Panc1 (cell line): Measurements from ENCODE around the gene RASGRP2. TPM values are rescaled to one million over a fixed set of nuclear protein-coding genes. Genes with fewer than 3 reads are reported as not detected.

ENCODE experiments used
- ATAC-seq: fragments of 200-7000 bp; cut with Tn5 transposase; 2 replicates; pipeline ENCODE4 v1.9.1; 2020; ENCODE audit warnings: mild to moderate bottlenecking, moderate library complexity
- BruUV-seq: library from RNA; stranded (reverse); fragments of 400-500 nt; replicated peaks from 2 replicates; lab custom pipeline; 2021; lab: Mats Ljungman, UMichigan
- CTCF ChIA-PET: fragments of 300-600 bp; sonication (Branson Sonifier 250); formaldehyde crosslinking; loops from one replicate; lab custom pipeline; 2022; ENCODE audit warnings: antibody characterized with exemption; lab: Charles Lee
- POLR2A ChIA-PET: fragments of 300-600 bp; sonication (Branson Sonifier 250); formaldehyde crosslinking; loops from one replicate; lab custom pipeline; 2022; ENCODE audit warnings: antibody characterized with exemption; lab: Charles Lee
- DNase-seq: peaks from one replicate; pipeline ENCODE4 v3.0.0-alpha.2; 2010; ENCODE audit warnings: low read depth, low spot score
- H3K27ac ChIP-seq: 2 replicates; pipeline ENCODE4 v1.5.1; 2011; ENCODE audit warnings: mild to moderate bottlenecking, low read length, inconsistent platforms
- H3K27me3 ChIP-seq: fragments of 200-500 bp; sonication (Bioruptor generic); 2 replicates; pipeline ENCODE4 v1.6.0; 2014; ENCODE audit warnings: low read length, inconsistent platforms; ENCODE audit not compliant: control insufficient read depth, insufficient read depth
- H3K36me3 ChIP-seq: fragments of 200-500 bp; sonication (Bioruptor generic); 2 replicates; pipeline ENCODE4 v1.5.1; 2014; ENCODE audit warnings: inconsistent platforms, mild to moderate bottlenecking, low read length, moderate library complexity; ENCODE audit not compliant: control insufficient read depth, insufficient read depth
- H3K4me1 ChIP-seq: 2 replicates; pipeline ENCODE4 v1.5.1; 2011; ENCODE audit warnings: inconsistent platforms, mild to moderate bottlenecking, low read length, moderate library complexity; ENCODE audit not compliant: control insufficient read depth, insufficient read depth
- H3K4me3 ChIP-seq, 2 experiments: 2 replicates each; pipeline ENCODE4 v1.5.1; 2011 to 2012; ENCODE audit warnings: low read depth in 2 of 2, low read length in 2 of 2, mild to moderate bottlenecking in 2 of 2, inconsistent platforms in 1 of 2, moderate library complexity in 1 of 2
- H3K9me3 ChIP-seq: fragments of 200-500 bp; sonication (Bioruptor generic); 2 replicates; pipeline ENCODE4 v1.5.1; 2014; ENCODE audit warnings: low read depth, mild to moderate bottlenecking, inconsistent platforms, low read length, moderate library complexity; ENCODE audit not compliant: control insufficient read depth, insufficient read depth
- CTCF ChIP-seq: fragments of 450-650 bp; IDR thresholded peaks from 2 replicates; pipeline ENCODE4 v1.5.1; 2017; ENCODE audit warnings: mild to moderate bottlenecking
- POLR2AphosphoS5 ChIP-seq: IDR thresholded peaks from 2 replicates; pipeline ENCODE4 v1.6.1; 2012; ENCODE audit warnings: mild to moderate bottlenecking, low read depth, low read length, moderate library complexity
- REST ChIP-seq, 2 experiments: IDR thresholded peaks; 2 replicates each; pipeline ENCODE4 v1.6.1; 2011 to 2012; ENCODE audit warnings: low read depth in 2 of 2, control low read depth in 1 of 2, low read length in 1 of 2, mild to moderate bottlenecking in 1 of 2, moderate library complexity in 1 of 2; ENCODE audit not compliant: insufficient read depth in 1 of 2
- SIN3A ChIP-seq: IDR thresholded peaks from 2 replicates; pipeline ENCODE4 v1.6.1; 2012; ENCODE audit warnings: low read depth, mild to moderate bottlenecking, low read length, moderate library complexity, borderline replicate concordance; ENCODE audit not compliant: insufficient read depth
- TCF7L2 ChIP-seq: IDR thresholded peaks from 2 replicates; pipeline ENCODE4 v1.6.1; 2011; ENCODE audit warnings: mild to moderate bottlenecking, low read depth, low read length, inconsistent platforms
- in situ Hi-C: cut with HindIII; loops from 2 replicates; pipeline ENCODE4 v1.10.0; 2016; ENCODE audit warnings: low sequenced_read_pairs, low pct_unique_long_range_greater_than_20kb
- intact Hi-C: fragments of 100-400 bp; cut with micrococcal nuclease; formaldehyde crosslinking; loops from one replicate; pipeline ENCODE4 v1.10.0; 2022; ENCODE audit not compliant: unreplicated experiment
- total RNA-seq: library from RNA; stranded (reverse); gene quantifications from one replicate; pipeline ENCODE4 v1.2.1, GENCODE V29; 2021; ENCODE audit not compliant: unreplicated experiment

Gene RASGRP2
- total RNA-seq, 1 experiment from 2014 or later: 3.7 TPM

- no peak for TF ChIP-seq REST (IDR thresholded peaks at IDR 0.05; ENCODE audit: insufficient read depth in 1 of 2, low read depth in 2 of 2, low read length in 1 of 2)
Observed at GRCh38 chr11:64771861-64772260, 27.9 kb upstream of the RASGRP2 start (continued).

GRCh38 chr11:64770120-64770519, 26.2 kb upstream of the RASGRP2 start:
- POLR2A ChIA-PET: no interaction called here

More at GRCh38 chr11:64770120-64770519, 26.2 kb upstream of the RASGRP2 start:
- in situ Hi-C loops: no loop called here
- no TSS peak for BruUV-seq
- TF ChIP-seq CTCF (no peak), TCF7L2 (no peak), POLR2AphosphoS5 (no peak), REST (IDR thresholded peaks at IDR 0.05; ENCODE audit: insufficient read depth in 1 of 2, low read depth in 2 of 2, low read length in 1 of 2) (no peak), SIN3A (no peak)
- no peaks in the 10 kb centered on the region for H3K9me3 ChIP-seq
- ATAC-seq (no peak), DNase-seq (no peak)
- H3K27ac ChIP-seq: no peak overlapping the region
- H3K27me3 ChIP-seq: no peaks in the 10 kb centered on the region
- H3K36me3 ChIP-seq: peaks cover 78% of the 10 kb centered on the region
- CTCF ChIA-PET: no interaction called here
- no peaks in the 10 kb centered on the region for H3K4me1 ChIP-seq
- intact Hi-C loops: no loop called here
- no peak overlapping the region for H3K4me3 ChIP-seq
